ENCODE data around the gene OR2L5. TPM values are rescaled to one million over a fixed set of nuclear protein-coding genes. Genes with fewer than 3 reads are reported as not detected.

OR2L5 gene
- total and polyA plus RNA-seq, 3 donors from 2014 or later, result 0.31 to 0.55 TPM; not detected in 1

GRCh38 chr1:248029770-248030169, 16.3 kb downstream of the OR2L5 start, which contains the start of gene OR2L2:
Gene OR2L2 (plus strand): TSS chr1:248030070. CDS start chr1:248038268, 8,198 bp downstream.
- WGBS, 2 donors, result 56 to 74% methylated on average over 2 of the region's 2 CpGs
- TF ChIP-seq POLR2A (IDR thresholded peaks at IDR 0.05), result no peak
- TF ChIP-seq CTCF (IDR thresholded peaks at IDR 0.05), result no peak
- H3K4me1 ChIP-seq, result no peaks in the 10 kb centered on the region
- no peaks in the 10 kb centered on the region for H3K9me3 ChIP-seq
- H3K27me3 ChIP-seq, result no peaks in the 10 kb centered on the region
- H3K36me3 ChIP-seq (ENCODE audit: low read depth, missing control alignments), result no peaks in the 10 kb centered on the region
- H3K27ac ChIP-seq, result no peak within 1 kb of the TSS
- no peak for DNase-seq
- intact Hi-C loops (cut with DNase I; ENCODE audit: low total_unique reads), result no loop called here
- H3K4me3 ChIP-seq, result no peak within 1 kb of the TSS

GRCh38 chr1:248045209-248045608, 31.7 kb downstream of the OR2L5 start:
- WGBS, 2 donors, result 54 to 61% methylated on average over 5 of the region's 5 CpGs
- intact Hi-C loops (cut with DNase I; ENCODE audit: low total_unique reads), result no loop called here

GRCh38 chr1:248046536-248046935, 33.1 kb downstream of the OR2L5 start, which contains the start of gene OR2L3:
Gene OR2L3 (plus strand): TSS chr1:248046836. CDS start chr1:248060682, 13,846 bp downstream.
- no peaks in the 10 kb centered on the region for H3K36me3 ChIP-seq (ENCODE audit: low read depth, missing control alignments)
- no peak for DNase-seq
- no peaks in the 10 kb centered on the region for H3K4me1 ChIP-seq
- intact Hi-C loops (cut with DNase I; ENCODE audit: low total_unique reads), result no loop called here
- H3K9me3 ChIP-seq, result no peaks in the 10 kb centered on the region
- TF ChIP-seq CTCF (IDR thresholded peaks at IDR 0.05), result no peak
- TF ChIP-seq POLR2A (IDR thresholded peaks at IDR 0.05), result no peak
- 74 to 80% methylated on average over 2 of the region's 2 CpGs for WGBS, 2 donors
- H3K4me3 ChIP-seq, result no peak within 1 kb of the TSS
- no peak within 1 kb of the TSS for H3K27ac ChIP-seq
- H3K27me3 ChIP-seq, result no peaks in the 10 kb centered on the region

More at GRCh38 chr1:248045209-248045608, 31.7 kb downstream of the OR2L5 start:
- Histone ChIP-seq H3K36me3 (ENCODE audit: low read depth, missing control alignments) (no peaks in the 10 kb centered on the region), H3K4me1 (no peaks in the 10 kb centered on the region), H3K27me3 (no peaks in the 10 kb centered on the region), H3K4me3 (no peak overlapping the region), H3K9me3 (no peaks in the 10 kb centered on the region), H3K27ac (no peak overlapping the region)
- TF ChIP-seq CTCF (IDR thresholded peaks at IDR 0.05), result no peak
- no peak for TF ChIP-seq POLR2A (IDR thresholded peaks at IDR 0.05)
- no peak for DNase-seq

GRCh38 chr1:248047008-248047407, 33.5 kb downstream of the OR2L5 start:
- TF ChIP-seq POLR2A (IDR thresholded peaks at IDR 0.05) (no peak), CTCF (IDR thresholded peaks at IDR 0.05) (no peak)

GRCh38 chr1:248054671-248055070, 41.2 kb downstream of the OR2L5 start:
- DNase-seq, result no peak
- Histone ChIP-seq H3K27me3 (no peaks in the 10 kb centered on the region), H3K4me3 (no peak overlapping the region), H3K27ac (no peak overlapping the region), H3K36me3 (ENCODE audit: low read depth, missing control alignments) (no peaks in the 10 kb centered on the region), H3K9me3 (no peaks in the 10 kb centered on the region), H3K4me1 (no peaks in the 10 kb centered on the region)
- intact Hi-C loops (cut with DNase I; ENCODE audit: low total_unique reads), result no loop called here
- TF ChIP-seq CTCF (IDR thresholded peaks at IDR 0.05), result no peak
- TF ChIP-seq POLR2A (IDR thresholded peaks at IDR 0.05), result no peak

More at GRCh38 chr1:248047008-248047407, 33.5 kb downstream of the OR2L5 start:
- no peaks in the 10 kb centered on the region for H3K36me3 ChIP-seq (ENCODE audit: low read depth, missing control alignments)
- no peak overlapping the region for H3K4me3 ChIP-seq
- DNase-seq, result no peak
- intact Hi-C loops (cut with DNase I; ENCODE audit: low total_unique reads), result no loop called here
- no peaks in the 10 kb centered on the region for H3K4me1 ChIP-seq
- H3K27ac ChIP-seq, result no peak overlapping the region
- H3K27me3 ChIP-seq, result no peaks in the 10 kb centered on the region
- no peaks in the 10 kb centered on the region for H3K9me3 ChIP-seq
- WGBS, 2 donors, result 64 to 83% methylated on average over 1 of the region's 1 CpG

All from testis (tissue), 3 donors.